CD1c-positive myeloid dendritic cell (primary cell): Measurements from ENCODE around the gene EGFLAM.

Experiments
- DNase-seq: peaks from one replicate; pipeline ENCODE4 v3.0.0-alpha.2; 2016; ENCODE audit errors: extremely low spot score

The EGFLAM gene

GRCh38 chr5:38447786-38448185 is 189.4 kb downstream of the EGFLAM start:
- no peak for DNase-seq

GRCh38 chr5:38448568-38449350 is 190.4 kb downstream of the EGFLAM start:
- no peak for DNase-seq

- no peak for DNase-seq
Observed at GRCh38 chr5:38450627-38451026, 192.3 kb downstream of the EGFLAM start.

- DNase-seq: no peak
Observed at GRCh38 chr5:38451074-38451725, 192.8 kb downstream of the EGFLAM start.

- no peak for DNase-seq
Observed at GRCh38 chr5:38452201-38452600, 193.8 kb downstream of the EGFLAM start.

GRCh38 chr5:38453506-38453905 is 195.1 kb downstream of the EGFLAM start:
- peak; percentile 83 for DNase-seq

GRCh38 chr5:38453921-38454320 is 195.6 kb downstream of the EGFLAM start:
- DNase-seq: no peak

- no peak for DNase-seq
Observed at GRCh38 chr5:38455796-38456330, 197.5 kb downstream of the EGFLAM start.

GRCh38 chr5:38456657-38457399 is 198.5 kb downstream of the EGFLAM start:
- DNase-seq: no peak

- no peak for DNase-seq
Observed at GRCh38 chr5:38458174-38458573, 199.8 kb downstream of the EGFLAM start.

- DNase-seq: no peak
Observed at GRCh38 chr5:38462976-38463633, 204.7 kb downstream of the EGFLAM start.

GRCh38 chr5:38463634-38464521 is 205.5 kb downstream of the EGFLAM start:
- no peak for DNase-seq

GRCh38 chr5:38465061-38465460 is 206.7 kb downstream of the EGFLAM start:
- DNase-seq: no peak

- no peak for DNase-seq
Observed at GRCh38 chr5:38465702-38466423, 207.5 kb downstream of the EGFLAM start.

- no peak for DNase-seq
Observed at GRCh38 chr5:38466424-38467189, 208.2 kb downstream of the EGFLAM start.

GRCh38 chr5:38467353-38468040 is 209.1 kb downstream of the EGFLAM start:
- DNase-seq: no peak

- DNase-seq: no peak
Observed at GRCh38 chr5:38468202-38468673, 209.9 kb downstream of the EGFLAM start.

GRCh38 chr5:38468978-38469706 is 210.8 kb downstream of the EGFLAM start:
- DNase-seq: no peak
